OCI-M2 (cell line): Measurements from ENCODE around the gene POLR2B.
"Not testable (repeated sequence)": the region's sequence is repeated elsewhere in the genome, so short reads cannot be mapped to it uniquely, and the experiment has no call there.

Source experiments
- DNase-seq: peaks from one replicate; lab custom pipeline; 2025; ENCODE audit not compliant: unreplicated experiment; lab: John Stamatoyannopoulos, UW

POLR2B gene

DNA sequence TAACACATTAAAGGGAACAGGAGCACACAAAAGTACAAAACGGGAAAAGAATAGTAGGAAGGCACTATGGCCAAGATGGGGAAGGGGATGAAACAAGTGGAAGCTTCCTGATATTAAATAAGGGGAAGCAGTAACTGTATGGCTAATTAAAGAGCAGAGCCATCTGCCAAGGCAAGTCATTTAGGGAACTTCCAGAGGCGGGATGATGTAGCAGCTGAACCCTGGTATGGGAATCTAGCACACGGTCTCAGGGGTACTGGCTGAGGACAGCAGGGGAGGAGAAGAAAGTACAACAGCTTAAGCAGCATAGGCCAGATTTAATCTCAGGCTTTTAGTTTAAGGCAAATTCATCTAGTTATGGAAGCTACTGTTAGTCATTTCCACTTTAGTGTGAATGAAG lies 72.4 kb downstream of the POLR2B start:
- no peak for DNase-seq

DNA sequence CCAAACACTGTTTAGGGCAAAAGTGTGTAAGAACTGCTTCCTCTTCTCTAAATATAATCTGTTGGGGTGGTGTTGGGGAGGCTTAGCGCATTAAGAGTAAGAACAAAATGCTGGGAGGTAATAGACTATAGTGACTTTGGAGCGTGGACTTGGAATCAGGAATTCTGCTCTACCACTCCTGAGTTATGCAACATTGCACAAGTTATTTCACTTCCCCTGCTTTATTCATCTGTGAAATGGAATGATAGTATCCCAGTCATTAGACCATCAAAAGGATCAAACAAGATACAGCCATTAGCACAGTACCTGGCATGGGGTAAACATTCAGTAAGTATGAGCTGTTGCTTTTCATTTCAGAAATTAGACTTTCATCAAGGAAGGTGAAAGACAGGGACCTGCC lies 72.8 kb downstream of the POLR2B start:
- DNase-seq, result no peak

DNA sequence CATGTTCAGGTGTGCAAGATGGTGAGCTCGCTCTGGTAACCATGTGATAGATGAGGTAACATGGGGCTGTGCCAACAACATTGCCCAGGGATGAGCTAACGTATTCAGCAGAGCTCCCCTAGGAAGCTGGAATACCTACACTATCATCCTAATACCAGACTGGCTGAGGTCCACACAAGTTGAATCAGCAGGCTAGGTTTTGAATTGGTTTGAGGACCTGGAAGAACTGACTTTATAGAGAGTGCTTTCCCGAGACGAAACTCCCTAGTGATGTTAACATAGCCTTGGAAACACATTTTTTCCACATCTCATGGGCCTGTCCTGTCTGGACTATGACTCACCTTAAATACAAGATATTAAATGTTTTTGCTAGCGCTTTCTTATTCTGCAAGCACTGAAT lies 74.8 kb downstream of the POLR2B start:
- DNase-seq, result no peak

DNA sequence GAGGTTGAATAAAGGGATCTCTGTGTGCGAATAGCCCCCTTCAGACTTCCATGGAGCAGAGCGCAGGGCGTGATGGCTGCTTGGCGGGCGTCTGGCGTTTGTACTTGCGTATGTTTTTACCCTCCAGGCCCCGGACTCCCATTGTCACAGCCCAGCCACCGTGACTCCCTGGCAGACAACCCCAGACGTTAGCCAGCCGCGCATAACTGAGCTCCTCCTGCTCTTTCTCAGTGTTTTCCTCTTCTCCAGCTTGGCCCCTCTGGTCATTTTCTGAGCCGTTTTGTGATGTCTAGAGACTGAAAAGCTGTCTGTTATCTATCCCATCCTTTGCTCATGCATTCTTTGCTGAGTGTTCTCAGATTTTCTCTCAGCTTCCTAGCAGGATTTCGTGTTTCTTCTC lies 77.2 kb downstream of the POLR2B start:
- no peak for DNase-seq

DNA sequence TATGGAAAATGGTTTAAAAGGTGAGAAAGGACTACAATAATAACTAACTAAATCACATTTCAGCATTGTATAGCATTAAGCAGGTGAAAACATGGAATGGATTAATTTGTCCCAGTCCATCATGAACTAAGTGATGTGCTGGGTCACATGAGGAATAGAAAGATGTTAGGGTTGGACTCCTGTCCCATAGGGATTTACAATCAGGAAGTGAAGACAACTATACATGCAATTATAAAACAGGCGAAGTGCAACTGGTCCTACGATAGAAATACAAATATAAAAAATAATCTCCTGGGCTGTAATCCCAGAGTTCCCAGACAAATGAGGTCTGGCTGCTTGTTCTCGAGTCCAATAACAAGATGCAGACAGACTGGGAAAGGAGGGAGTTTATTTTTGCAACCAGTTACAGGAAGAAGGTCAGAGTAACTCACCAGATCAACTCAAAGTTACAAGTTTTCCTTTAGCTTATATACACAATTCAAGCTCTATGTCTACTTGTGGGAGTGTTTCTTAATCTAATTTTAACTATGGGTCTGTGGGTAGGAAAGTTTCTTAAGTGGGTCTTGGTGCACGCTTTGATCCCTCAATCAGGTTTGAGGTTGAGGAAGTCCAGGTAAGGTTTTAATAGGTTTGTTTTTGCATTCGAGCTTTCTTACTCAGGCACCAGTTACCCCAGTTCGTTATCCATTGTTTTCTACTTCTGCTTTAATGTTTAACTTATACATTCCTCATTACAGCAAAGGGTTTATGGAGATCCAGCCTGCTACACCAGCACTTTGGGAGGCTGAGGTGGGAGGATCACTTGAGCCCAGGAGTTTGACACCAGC lies 81.4 kb downstream of the POLR2B start:
- DNase-seq, result no peak

DNA sequence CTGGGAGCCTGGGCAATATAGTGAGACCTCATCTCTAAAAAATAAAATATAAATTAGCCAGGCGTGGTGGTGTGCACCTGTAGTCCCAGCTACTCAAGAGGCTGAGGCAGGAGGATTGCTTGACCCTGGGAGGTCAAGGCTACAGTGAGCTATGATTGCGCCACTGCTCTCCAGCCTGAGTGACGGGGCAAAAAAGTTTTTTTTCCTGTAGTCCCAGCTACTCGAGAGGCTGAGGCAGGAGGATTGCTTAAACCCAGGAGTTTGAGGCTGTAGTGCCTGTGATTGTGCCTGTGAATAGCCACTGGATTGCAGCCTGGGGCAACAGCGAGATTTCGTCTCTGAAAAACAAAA lies 82.0 kb downstream of the POLR2B start:
- not testable (repeated sequence) for DNase-seq

DNA sequence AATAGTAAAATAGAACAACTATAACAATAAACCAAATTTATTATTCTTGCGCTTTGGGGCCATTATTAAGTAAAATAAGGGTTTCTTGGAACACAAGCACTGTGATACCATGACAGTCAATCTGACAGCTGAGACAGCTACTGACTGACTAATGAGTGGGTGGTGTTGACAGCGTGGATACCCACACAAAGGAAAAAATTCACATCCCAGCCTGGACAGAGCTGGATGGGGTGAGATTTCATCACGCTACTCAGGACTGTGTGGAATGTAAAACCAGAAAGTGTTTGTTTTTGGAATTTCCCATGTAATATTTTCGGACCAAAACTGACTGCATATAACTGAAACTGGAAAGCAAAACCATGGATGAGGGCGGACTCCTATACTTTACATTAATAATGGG lies 82.7 kb downstream of the POLR2B start:
- DNase-seq, result no peak

DNA sequence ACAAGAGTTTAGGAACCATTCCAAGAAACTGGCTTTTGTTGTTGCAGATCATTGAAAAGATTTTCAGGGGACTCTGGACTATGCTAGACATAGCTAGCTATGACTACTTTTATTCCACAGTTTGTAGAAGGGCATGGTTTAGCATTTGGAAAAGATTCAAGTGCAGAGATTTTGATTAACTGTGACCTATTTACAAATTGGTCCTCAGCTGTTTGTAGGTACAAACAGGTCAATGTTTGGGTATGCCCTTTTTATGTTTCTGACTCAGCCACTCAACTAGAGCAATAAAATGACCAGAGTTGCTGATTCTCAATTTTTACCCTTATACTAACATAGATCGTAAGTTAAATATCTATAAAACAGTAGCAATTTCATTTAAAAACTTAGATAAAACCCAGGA lies 84.8 kb downstream of the POLR2B start:
- DNase-seq, result no peak

DNA sequence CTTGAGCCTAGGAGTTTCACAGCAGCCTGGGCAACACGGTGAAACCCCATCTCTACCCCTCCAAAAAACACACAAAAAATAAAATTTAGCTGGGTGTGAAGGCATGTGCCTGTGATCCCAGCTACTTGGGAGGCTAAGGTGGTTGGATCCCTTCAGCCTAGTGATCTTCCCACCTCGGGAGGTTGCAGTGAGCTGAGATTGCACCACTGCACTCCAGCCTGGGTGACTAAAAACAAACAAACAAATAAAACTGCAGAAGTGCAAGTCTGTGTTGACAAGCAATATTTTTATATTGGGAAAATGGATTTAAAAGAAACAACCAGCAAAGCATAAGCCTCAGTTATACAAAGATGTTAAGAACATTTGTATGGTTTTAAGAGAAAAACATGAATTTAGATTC lies 85.4 kb downstream of the POLR2B start:
- DNase-seq, result no peak

DNA sequence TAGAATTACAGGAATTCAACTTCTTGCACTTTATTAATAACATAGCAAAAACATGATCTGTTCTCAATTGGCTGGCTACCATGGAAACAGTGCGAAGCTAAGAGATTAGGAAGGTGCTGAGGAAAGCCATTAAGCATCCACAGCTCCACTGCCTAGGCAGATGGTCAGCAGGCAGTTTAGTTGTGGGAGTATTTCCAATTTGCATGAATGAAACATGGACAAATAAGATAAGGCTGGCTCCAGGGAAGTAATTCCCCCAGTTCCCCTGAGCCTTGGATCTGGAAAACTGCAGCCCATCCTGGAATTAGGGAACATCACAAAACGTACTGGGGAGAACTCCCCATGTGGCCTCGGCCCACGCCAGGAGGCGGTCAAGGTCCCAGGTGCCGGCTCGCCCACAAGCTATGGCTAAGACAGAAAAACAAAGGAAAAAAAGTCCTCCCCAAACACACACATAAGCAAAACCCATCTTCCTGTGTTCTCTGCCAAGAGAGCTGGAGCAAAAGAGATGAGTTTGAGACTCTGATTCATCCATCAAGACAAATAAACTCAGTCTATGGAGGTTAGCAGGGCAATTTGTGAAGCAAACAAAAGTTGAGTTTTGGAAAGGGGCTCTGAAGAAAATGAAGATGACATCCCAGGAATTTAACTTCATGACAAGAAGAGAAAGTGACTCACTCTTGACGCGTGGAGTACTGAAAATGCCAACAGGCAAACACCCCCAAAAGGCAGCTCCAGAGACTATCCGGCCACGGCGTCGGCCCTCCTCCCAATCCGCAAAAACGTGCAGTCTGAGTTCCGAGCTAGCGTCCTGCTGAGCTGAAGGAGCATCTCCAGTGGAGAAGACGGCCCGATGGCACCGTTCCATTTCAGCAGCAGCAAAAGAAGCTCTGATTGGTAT lies 86.4 kb downstream of the POLR2B start:
- DNase-seq, result no peak

DNA sequence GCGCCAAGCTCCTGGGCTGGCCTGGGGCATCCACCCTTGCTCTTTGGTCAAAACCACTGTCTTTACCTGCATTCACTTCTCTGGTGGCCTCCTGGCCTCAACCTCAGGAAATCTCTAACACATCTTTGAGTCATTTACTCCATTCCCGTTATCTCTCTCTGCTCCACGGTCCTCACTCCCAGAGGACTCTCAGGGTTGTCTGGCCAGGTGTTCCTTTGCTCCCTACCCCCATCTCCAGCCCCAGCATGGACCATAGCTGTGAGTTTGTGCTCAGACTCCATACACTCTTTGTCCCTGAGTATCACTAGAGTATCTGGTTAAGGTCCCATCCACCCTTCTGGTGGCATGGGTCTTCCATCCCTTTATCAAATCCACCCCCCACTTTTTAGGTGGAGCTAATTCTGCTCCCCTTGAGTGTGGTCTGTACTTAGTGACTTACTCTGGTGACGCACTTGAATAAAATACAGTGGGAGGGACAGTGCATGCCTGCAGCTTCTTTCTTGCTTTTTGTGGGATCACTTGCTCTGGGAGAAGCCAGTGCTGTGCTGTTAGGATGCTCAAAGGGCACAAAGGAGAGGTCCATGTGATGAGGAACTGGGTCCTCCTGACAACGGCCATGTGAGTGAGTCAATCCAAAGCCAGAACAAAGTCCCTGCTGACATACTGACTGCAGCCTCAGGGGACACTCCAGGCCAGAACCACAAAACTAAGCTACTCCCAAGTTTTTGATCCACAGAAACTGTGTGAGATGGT lies 87.2 kb downstream of the POLR2B start:
- no peak for DNase-seq

DNA sequence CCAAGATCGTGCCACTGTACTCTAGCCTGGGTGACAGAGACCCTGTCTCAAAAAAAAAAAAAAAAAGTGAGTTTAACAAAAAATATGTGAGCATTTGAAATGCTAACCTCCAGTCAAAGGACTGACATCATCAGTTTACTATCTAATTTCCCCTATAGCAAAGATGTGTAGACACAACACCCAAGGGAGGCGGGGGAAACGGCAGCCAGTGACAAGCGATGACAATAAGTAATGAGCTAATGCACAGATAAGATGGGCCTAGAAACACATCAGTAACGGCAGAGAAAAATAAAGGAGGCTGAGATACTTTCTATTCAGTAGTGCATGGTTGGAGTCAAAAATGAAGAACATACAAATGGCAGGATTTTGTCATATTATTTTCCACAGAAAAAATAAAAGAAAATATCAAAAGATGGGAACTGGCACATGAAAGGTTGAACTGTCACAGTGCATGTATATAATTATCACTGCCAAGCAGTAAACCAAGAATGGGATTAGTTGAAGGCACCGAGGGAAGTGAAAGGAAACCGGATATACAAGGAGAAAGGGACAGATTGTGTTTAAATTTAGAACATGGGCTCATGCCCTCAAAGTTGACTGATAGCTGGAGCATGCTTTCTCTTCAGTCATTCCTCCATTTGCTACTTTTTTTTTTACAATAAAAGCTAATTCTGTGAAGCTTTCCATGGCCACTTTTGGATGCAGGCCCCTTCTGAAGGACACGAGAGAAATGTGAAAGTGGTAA lies 89.7 kb downstream of the POLR2B start:
- no peak for DNase-seq

DNA sequence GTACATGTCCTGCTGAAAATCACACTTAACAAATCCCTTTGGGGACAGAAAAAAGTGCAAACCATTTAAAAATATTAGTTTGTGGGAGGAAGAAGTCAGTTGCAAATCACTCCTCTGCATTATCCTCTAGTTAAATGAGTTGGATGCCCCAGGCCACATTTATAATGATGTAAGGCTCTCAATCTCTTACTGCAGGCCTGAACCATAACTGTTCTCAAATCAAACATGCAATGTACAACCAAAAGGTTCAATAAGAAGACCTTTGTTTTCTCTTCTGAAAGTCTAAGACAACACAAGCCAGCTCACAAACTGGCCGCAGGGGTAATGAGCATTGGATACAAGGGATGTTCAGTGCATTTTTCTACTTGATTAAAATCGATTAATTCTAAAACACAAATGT lies 91.8 kb downstream of the POLR2B start:
- DNase-seq, result no peak

DNA sequence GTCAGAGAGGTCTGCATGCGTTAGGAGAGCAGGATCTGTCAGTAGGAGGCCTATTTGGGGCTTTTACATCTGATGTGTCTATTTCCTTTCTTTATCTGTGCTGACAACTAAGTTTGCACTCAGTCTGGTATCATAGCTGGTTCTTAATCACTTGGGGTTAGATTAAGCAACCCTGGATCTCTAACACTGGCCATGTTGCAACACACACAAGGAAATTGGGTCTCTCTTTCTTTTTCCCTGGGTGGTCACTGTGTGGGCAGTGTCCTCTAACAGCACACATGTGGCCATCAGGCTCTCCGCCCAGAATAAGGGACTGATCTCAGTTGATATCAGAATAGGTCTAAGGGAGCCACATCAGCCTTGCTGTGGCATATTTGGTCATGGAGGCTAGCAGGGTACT lies 92.6 kb downstream of the POLR2B start:
- no peak for DNase-seq

DNA sequence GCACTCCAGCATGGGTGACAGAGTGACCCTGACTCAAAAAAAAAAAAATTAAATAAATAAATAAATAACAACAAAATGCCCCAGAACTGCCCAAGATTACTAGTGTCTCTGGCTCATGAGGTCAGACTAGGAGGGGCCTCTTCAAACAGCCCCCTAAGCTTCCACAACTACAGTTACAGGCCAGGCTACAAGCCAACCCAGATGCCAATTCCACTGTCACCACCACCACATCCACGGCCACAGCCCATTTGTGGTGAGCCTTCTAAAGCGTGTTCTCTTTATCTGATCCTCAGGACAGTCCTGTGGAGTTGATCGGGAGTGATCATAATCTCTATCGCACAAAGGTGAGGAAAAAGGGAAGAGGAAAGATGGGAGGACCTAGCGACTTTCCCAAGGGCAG lies 94.9 kb downstream of the POLR2B start:
- no peak for DNase-seq

DNA sequence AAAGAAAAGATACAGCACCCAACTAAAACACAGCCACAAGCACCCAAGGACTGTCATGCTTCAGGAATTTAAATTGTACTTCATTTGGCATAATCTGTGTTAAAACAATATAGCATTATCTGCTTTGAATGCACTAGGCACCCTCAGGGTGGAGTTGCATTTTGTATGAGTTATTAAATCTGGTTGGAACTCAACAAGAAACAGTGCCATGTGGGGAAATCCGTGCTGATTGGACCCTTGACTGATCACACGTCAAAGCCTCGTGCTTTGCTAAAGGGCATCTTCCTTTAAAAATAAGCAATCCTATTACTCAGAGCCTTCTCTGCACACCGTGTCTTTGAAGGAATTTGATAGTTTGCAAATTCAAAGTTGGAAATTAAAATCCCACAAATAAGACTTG lies 96.0 kb downstream of the POLR2B start:
- no peak for DNase-seq

DNA sequence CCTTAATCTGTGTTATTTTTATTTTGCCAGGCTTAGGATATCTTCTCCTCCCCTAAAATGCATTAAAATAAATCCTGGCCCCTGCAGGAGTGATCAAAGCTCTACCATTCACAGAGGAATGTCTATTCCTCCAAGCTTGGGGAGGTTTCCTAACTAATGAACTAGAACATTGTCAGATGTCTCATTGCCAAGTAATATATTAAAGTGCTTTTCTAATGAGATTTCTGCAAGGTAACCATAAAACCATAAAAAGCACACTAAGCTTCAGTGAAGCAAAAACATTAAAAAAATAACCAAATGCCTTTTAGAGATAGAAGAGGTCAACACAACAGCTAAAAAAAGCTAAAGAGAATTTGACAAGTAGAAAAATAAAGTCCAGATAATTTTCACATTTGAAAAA lies 96.7 kb downstream of the POLR2B start:
- no peak for DNase-seq

DNA sequence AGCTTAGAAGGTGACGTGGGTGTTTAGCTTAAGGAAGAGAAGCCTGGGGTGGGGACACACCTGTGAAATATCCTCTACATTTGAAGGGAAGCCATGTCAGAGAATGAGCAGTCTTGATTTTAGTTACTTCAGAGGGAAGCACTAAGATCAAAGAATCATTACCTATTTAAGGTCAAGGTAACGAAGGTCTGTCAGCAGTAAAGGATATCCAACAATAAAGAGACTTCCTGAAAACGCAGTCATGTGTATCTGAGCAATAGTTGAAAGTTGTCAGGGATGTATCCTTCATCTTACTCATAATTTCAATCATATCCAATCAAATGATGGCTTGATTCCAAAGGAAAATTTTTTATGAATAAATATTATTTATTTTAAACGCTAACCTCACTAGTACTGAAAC lies 98.0 kb downstream of the POLR2B start:
- DNase-seq, result no peak

DNA sequence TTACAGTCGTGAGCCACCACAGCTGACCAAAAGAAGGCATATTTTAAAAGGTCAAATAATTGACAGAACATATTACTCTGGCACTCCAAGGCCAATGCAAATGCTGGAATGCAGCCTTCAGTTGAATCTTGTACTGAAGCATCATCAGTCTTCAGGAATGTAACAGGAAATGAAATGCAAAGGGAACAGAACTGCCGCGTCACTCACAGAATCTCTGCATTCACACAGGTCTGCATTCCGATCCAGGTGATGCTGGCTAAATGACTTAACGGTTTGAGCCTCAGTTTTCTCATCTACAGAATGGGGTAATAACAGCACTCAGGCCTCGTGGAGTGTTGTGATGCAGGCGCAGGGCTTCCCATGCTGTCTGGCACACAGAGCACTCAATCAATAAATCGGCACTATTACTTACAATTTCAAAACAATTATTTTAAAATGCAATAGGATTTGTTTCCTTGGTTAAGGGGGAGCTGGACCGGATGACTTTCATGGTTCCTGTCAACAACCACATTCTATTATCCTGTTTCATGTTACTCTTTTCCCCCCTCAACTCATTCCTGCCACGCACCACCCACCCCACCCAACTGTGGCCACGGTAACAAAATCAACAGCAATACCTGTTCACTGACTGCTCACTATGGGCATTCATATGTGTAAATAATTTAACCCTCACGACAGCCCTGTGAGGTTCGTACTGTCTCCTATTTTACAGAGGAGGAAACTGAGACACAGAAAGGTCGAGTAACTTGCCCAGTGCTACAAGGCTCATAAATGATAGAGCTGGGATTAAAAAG lies 99.1 kb downstream of the POLR2B start:
- no peak for DNase-seq
